Measurements from ENCODE around the gene MGAT4A.
A peak's percentile ranks its signal among the peaks of the same experiment; 100 is the strongest.

Gene MGAT4A

GRCh38 chr2:98604547-98604946 lies 126.4 kb downstream of the MGAT4A start:
- TF ChIP-seq CREB1 (IDR thresholded peaks at IDR 0.05; ENCODE audit: low read depth) = no peak
- TF ChIP-seq TEAD4 (IDR thresholded peaks at IDR 0.05) = no peak
- no peak for TF ChIP-seq FOXM1 (IDR thresholded peaks at IDR 0.05; ENCODE audit: borderline replicate concordance, low read depth)
- TF ChIP-seq CEBPB (IDR thresholded peaks at IDR 0.05) = peak; percentile 70
- TF ChIP-seq REST (IDR thresholded peaks at IDR 0.05; ENCODE audit: low read depth) = no peak
- TF ChIP-seq USF1 (IDR thresholded peaks at IDR 0.05) = no peak
- TF ChIP-seq ZBTB7A (IDR thresholded peaks at IDR 0.05; ENCODE audit: low read depth) = no peak
- TF ChIP-seq EGR1 (IDR thresholded peaks at IDR 0.05) = no peak
- TF ChIP-seq TAF1 (IDR thresholded peaks at IDR 0.05; ENCODE audit: low read depth) = no peak
- TF ChIP-seq EP300 (IDR thresholded peaks at IDR 0.05; ENCODE audit: borderline replicate concordance) = peak; percentile 25; the same call in 1 of the 2 replicates
- no peak for TF ChIP-seq YY1 (IDR thresholded peaks at IDR 0.05; ENCODE audit: low read depth)
- no peak for TF ChIP-seq RAD21 (IDR thresholded peaks at IDR 0.05; ENCODE audit: low read depth)
- TF ChIP-seq MAX (IDR thresholded peaks at IDR 0.05) = no peak
- TF ChIP-seq TCF12 (IDR thresholded peaks at IDR 0.05; ENCODE audit: low read depth) = no peak
- TF ChIP-seq NFIC (IDR thresholded peaks at IDR 0.05) = peak; percentile 79

- TF ChIP-seq YY1 (IDR thresholded peaks at IDR 0.05; ENCODE audit: low read depth) (no peak), RAD21 (IDR thresholded peaks at IDR 0.05; ENCODE audit: low read depth) (peak; percentile 73), TAF1 (IDR thresholded peaks at IDR 0.05; ENCODE audit: low read depth) (no peak), TEAD4 (IDR thresholded peaks at IDR 0.05) (no peak), TCF12 (IDR thresholded peaks at IDR 0.05; ENCODE audit: low read depth) (no peak), USF1 (IDR thresholded peaks at IDR 0.05) (no peak)
Measured at GRCh38 chr2:98601532-98602132, 129.3 kb downstream of the MGAT4A start.

GRCh38 chr2:98598781-98599428 lies 132.0 kb downstream of the MGAT4A start:
- TF ChIP-seq NFIC (IDR thresholded peaks at IDR 0.05) (no peak), ZBTB7A (IDR thresholded peaks at IDR 0.05; ENCODE audit: low read depth) (no peak), FOXM1 (IDR thresholded peaks at IDR 0.05; ENCODE audit: borderline replicate concordance, low read depth) (no peak)

GRCh38 chr2:98592565-98592964 lies 138.4 kb downstream of the MGAT4A start:
- TF ChIP-seq CREB1 (IDR thresholded peaks at IDR 0.05; ENCODE audit: low read depth) = no peak
- no peak for TF ChIP-seq ZBTB7A (IDR thresholded peaks at IDR 0.05; ENCODE audit: low read depth)
- no peak for TF ChIP-seq EGR1 (IDR thresholded peaks at IDR 0.05)
- TF ChIP-seq TAF1 (IDR thresholded peaks at IDR 0.05; ENCODE audit: low read depth) = no peak
- no peak for TF ChIP-seq TCF12 (IDR thresholded peaks at IDR 0.05; ENCODE audit: low read depth)
- TF ChIP-seq CEBPB (IDR thresholded peaks at IDR 0.05) = no peak
- TF ChIP-seq TEAD4 (IDR thresholded peaks at IDR 0.05) = no peak
- TF ChIP-seq FOXM1 (IDR thresholded peaks at IDR 0.05; ENCODE audit: borderline replicate concordance, low read depth) = no peak
- TF ChIP-seq MAX (IDR thresholded peaks at IDR 0.05) = no peak
- no peak for TF ChIP-seq RAD21 (IDR thresholded peaks at IDR 0.05; ENCODE audit: low read depth)

- TF ChIP-seq TAF1 (IDR thresholded peaks at IDR 0.05; ENCODE audit: low read depth) (no peak), EGR1 (IDR thresholded peaks at IDR 0.05) (no peak), EP300 (IDR thresholded peaks at IDR 0.05; ENCODE audit: borderline replicate concordance) (no peak), REST (IDR thresholded peaks at IDR 0.05; ENCODE audit: low read depth) (no peak), USF1 (IDR thresholded peaks at IDR 0.05) (no peak), FOXM1 (IDR thresholded peaks at IDR 0.05; ENCODE audit: borderline replicate concordance, low read depth) (no peak), CEBPB (IDR thresholded peaks at IDR 0.05) (no peak), NFIC (IDR thresholded peaks at IDR 0.05) (no peak), TEAD4 (IDR thresholded peaks at IDR 0.05) (no peak), TCF12 (IDR thresholded peaks at IDR 0.05; ENCODE audit: low read depth) (no peak), CREB1 (IDR thresholded peaks at IDR 0.05; ENCODE audit: low read depth) (no peak)
Measured at GRCh38 chr2:98589489-98589888, 141.4 kb downstream of the MGAT4A start.
